ENCODE measurements around the gene GATA3. TPM values are rescaled to one million over a fixed set of nuclear protein-coding genes. Genes with fewer than 3 reads are reported as not detected.

Gene GATA3
- total and polyA plus RNA-seq, 9 of the 15 experiments (the other 6 are each of a cell fraction or from before 2014, with no cell fraction given) = 0.01 to 0.24 (median 0.09) TPM; not detected in 6

- TF ChIP-seq BRF2 (IDR thresholded peaks at IDR 0.05; ENCODE audit: borderline replicate concordance, insufficient read depth, insufficient read length) = no peak
Observed at GRCh38 chr10:8072211-8072610, 17.7 kb downstream of the GATA3 start (continued).

DNA sequence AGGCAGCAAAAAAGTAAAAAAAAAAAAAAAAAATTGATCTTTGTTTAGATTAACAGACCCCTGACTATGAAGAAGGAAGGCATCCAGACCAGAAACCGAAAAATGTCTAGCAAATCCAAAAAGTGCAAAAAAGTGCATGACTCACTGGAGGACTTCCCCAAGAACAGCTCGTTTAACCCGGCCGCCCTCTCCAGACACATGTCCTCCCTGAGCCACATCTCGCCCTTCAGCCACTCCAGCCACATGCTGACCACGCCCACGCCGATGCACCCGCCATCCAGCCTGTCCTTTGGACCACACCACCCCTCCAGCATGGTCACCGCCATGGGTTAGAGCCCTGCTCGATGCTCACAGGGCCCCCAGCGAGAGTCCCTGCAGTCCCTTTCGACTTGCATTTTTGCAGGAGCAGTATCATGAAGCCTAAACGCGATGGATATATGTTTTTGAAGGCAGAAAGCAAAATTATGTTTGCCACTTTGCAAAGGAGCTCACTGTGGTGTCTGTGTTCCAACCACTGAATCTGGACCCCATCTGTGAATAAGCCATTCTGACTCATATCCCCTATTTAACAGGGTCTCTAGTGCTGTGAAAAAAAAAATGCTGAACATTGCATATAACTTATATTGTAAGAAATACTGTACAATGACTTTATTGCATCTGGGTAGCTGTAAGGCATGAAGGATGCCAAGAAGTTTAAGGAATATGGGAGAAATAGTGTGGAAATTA is 19.4 kb downstream of the GATA3 start:
- Histone ChIP-seq H3K9me3 (replicated peaks; ENCODE audit: control insufficient read depth, insufficient read depth, low read depth, low read length) (no peaks in the 10 kb centered on the region), H3K9me1 (ENCODE audit: control insufficient read depth, insufficient read depth, low read length) (no peaks in the 10 kb centered on the region), H4K20me1 (replicated peaks; ENCODE audit: control insufficient read depth, insufficient read depth, low read length) (no peaks in the 10 kb centered on the region), H3K4me1 (replicated peaks in 1 of 2; ENCODE audit: control insufficient read depth in 2 of 2, insufficient read depth in 2 of 2, low read length in 2 of 2) (peaks cover 0 to 3% of the 10 kb centered on the region in 2 experiments; a peak in 1 of 5 replicates), H3K27ac (ENCODE audit: extremely low read depth, low read depth, low read length) (no peak overlapping the region), H3K4me3 (no peak overlapping the region), H3K79me2 (ENCODE audit: control insufficient read depth, insufficient read depth, low read length) (no peaks in the 10 kb centered on the region), H3K9ac (ENCODE audit: insufficient read depth in 1 of 2, low read depth in 2 of 2, low read length in 2 of 2) (no peak overlapping the region), H3K4me2 (ENCODE audit: insufficient read depth, low read length) (no peak overlapping the region), H3K36me3 (ENCODE audit: control insufficient read depth, insufficient read depth, low read length) (no peaks in the 10 kb centered on the region), H2AFZ (ENCODE audit: low read depth, low read length) (no peak overlapping the region), H3K27me3 (ENCODE audit: control insufficient read depth in 2 of 2, insufficient read depth in 2 of 2, low read length in 2 of 2) (peaks cover 24 to 38% of the 10 kb centered on the region in 2 experiments; a peak in 4 of 5 replicates)
- under 1% methylated on average over 15 of the region's 15 CpGs for WGBS (ENCODE audit: insufficient coverage, low coverage, missing lambda C conversion rate)
- TF ChIP-seq SETDB1 (IDR thresholded peaks at IDR 0.05; ENCODE audit: low read length) = no peak
- TF ChIP-seq PREB (CRISPR knock-in tag; IDR thresholded peaks at IDR 0.05) = no peak
- no peak for TF ChIP-seq THRAP3 (IDR thresholded peaks at IDR 0.05; ENCODE audit: borderline replicate concordance)
- TF ChIP-seq BMI1 (IDR thresholded peaks at IDR 0.05; ENCODE audit: low read length) = no peak
- no peak for TF ChIP-seq ELF1 (tag; IDR thresholded peaks at IDR 0.05)
- 0 out of 2 replicates have a peak, but pooled peaks have one; percentile 5 for TF ChIP-seq EGR1 (conservative IDR thresholded peaks at IDR 0.05)
- TF ChIP-seq NFE2L1 (tag; IDR thresholded peaks at IDR 0.05; ENCODE audit: borderline replicate concordance, low read depth) = no peak
- no peak for TF ChIP-seq RREB1 (CRISPR knock-in tag; IDR thresholded peaks at IDR 0.05)
- 0 out of 2 replicates have a peak, but pooled peaks have one; percentile 2 for TF ChIP-seq ZNF316 (IDR thresholded peaks at IDR 0.05)
- in situ Hi-C loops (cut with MboI) (no loop called here), intact Hi-C loops (cut with micrococcal nuclease) (no loop called here)
- CTCF ChIA-PET (ENCODE audit: low intra/inter-chr PET ratio) = no interaction called here
- POLR2A ChIA-PET = interaction anchor here (0.6 kb wide), 2 partner anchors 9 to 354 kb away, joined by 3 read pairs; no protein-coding TSS in a partner anchor
- DNase-seq (ENCODE audit: extremely low read depth in 1 of 4, low spot score in 3 of 4) = peak in 1 of 4 experiments; percentile 19
- BruUV-seq (replicated peaks) = no TSS peak
- no peak for FAIRE-seq
- ATAC-seq = peak; percentile 67
